ENCODE measurements around the gene FAM193A.
"Not testable (repeated sequence)": the region's sequence is repeated elsewhere in the genome, so short reads cannot be mapped to it uniquely, and the experiment has no call there.

Gene FAM193A

DNA sequence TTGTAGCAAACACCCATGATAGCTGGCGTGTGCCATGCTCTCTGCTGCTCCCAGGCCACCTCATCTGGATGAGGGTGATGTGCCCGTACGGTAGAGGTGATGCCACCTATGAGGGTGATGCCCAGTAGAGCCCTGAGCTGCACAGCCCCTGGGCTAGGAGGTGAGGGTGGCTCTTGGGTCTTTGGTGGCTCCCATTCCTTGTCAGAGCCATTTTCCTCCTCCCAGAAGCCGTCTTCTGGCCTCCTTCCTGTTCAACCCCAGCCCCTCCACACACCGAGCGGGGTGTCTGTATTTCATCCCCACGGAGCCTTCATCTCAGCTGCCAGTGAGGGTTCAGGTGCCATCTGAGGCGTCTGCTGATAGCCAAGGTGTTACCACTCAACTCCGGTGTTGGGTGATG, 231.7 kb downstream of the FAM193A start:
- H3K4me3 ChIP-seq (ENCODE audit: low read depth, low read length): no peak overlapping the region
- ChIA-PET CTCF (interaction anchor here (0.9 kb wide), 1 partner anchor 50 kb away, joined by 3 read pairs; no protein-coding TSS in a partner anchor), POLR2A (no interaction called here)
- TF ChIP-seq, protein P1, sequence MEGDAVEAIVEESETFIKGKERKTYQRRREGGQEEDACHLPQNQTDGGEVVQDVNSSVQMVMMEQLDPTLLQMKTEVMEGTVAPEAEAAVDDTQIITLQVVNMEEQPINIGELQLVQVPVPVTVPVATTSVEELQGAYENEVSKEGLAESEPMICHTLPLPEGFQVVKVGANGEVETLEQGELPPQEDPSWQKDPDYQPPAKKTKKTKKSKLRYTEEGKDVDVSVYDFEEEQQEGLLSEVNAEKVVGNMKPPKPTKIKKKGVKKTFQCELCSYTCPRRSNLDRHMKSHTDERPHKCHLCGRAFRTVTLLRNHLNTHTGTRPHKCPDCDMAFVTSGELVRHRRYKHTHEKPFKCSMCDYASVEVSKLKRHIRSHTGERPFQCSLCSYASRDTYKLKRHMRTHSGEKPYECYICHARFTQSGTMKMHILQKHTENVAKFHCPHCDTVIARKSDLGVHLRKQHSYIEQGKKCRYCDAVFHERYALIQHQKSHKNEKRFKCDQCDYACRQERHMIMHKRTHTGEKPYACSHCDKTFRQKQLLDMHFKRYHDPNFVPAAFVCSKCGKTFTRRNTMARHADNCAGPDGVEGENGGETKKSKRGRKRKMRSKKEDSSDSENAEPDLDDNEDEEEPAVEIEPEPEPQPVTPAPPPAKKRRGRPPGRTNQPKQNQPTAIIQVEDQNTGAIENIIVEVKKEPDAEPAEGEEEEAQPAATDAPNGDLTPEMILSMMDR (IDR thresholded peaks at IDR 0.05; ENCODE audit: insufficient read depth, low read length, missing control alignments): no peak
- DNase-seq (ENCODE audit: low read depth, low spot score): no peak

GRCh38 chr4:2768921-2769336, 232.5 kb downstream of the FAM193A start:
- POLR2A ChIA-PET: no interaction called here
- TF ChIP-seq, protein P1 (IDR thresholded peaks at IDR 0.05; ENCODE audit: insufficient read depth, low read length, missing control alignments): no peak
- no peak overlapping the region for H3K4me3 ChIP-seq (ENCODE audit: low read depth, low read length)
- CTCF ChIA-PET: interaction anchor here (0.9 to 1.0 kb wide), 2 partner anchors 8 to 50 kb away, joined by 3 read pairs; no protein-coding TSS in a partner anchor
- no peak for DNase-seq (ENCODE audit: low read depth, low spot score)

- TF ChIP-seq, protein P1 (IDR thresholded peaks at IDR 0.05; ENCODE audit: insufficient read depth, low read length, missing control alignments): no peak
- no peak for DNase-seq (ENCODE audit: low read depth, low spot score)
- CTCF ChIA-PET: no interaction called here
- H3K4me3 ChIP-seq (ENCODE audit: low read depth, low read length): no peak overlapping the region
- POLR2A ChIA-PET: no interaction called here
These were observed 234.8 kb downstream of the FAM193A start for GRCh38 chr4:2771264-2771663.

DNA sequence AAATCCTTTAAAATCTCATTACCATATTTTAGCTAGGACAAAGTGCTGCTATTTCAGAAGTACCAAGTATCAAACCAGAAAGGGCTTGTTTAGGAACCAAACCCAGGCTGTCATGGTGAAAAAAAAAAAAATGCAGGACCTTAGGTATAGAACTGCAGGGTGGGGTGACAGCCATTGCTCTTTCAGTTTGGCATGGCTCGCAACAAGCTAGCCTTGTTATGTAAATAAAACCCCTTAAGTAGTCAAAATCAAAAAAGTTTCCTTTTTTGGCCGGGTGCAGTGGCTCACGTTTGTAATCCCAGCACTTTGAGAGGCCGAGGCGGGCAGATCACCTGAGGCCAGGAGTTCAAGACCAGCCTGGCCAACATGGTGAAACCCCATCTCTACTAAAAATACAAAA, 244.2 kb downstream of the FAM193A start:
- H3K4me3 ChIP-seq (ENCODE audit: low read depth, low read length); POLR2A ChIA-PET; DNase-seq (ENCODE audit: low read depth, low spot score): not testable (repeated sequence)
- CTCF ChIA-PET: interaction anchor here (1.4 to 2.6 kb wide), 2 partner anchors 16 to 17 kb away, joined by 5 read pairs; no protein-coding TSS in a partner anchor

DNA sequence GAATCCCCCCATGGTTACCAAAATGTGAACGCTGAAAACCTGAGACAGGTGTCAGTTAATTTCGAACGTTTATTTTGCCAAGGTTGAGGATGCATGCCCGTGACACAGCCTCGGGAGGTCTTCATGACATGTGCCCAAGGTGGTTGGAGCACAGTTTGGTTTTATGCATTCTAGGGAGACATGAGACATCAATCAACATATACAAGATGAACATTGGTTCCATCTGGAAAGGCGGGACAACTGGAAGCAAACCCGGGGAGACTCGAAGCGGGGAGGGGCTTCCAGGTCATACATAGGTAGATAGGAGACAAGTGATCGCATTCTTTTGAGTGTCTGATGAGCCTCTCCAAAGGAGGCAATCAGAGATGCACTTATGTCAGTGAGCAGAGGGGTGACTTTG, 245.5 kb downstream of the FAM193A start:
- CTCF ChIA-PET: interaction anchor here (1.1 to 2.6 kb wide), 3 partner anchors 17 to 18 kb away, joined by 4 to 5 read pairs (median 5); no protein-coding TSS in a partner anchor
- no peak overlapping the region for H3K4me3 ChIP-seq (ENCODE audit: low read depth, low read length)
- DNase-seq (ENCODE audit: low read depth, low spot score): no peak
- POLR2A ChIA-PET: no interaction called here
- TF ChIP-seq, protein P1 (IDR thresholded peaks at IDR 0.05; ENCODE audit: insufficient read depth, low read length, missing control alignments): no peak

All from AG04449 (cell line).